Hepatocyte (in vitro differentiated cells): ENCODE results near the gene LRFN3.

ENCODE experiments used
- CTCF ChIP-seq: fragments of 200-600 bp; sonication (generic); IDR thresholded peaks from 2 replicates; pipeline ENCODE4 v1.5.1; 2016; ENCODE audit warnings: antibody characterized with exemption, mild to moderate bottlenecking; ENCODE audit not compliant: poor library complexity
- EZH2 ChIP-seq: fragments of 200-600 bp; sonication (generic); IDR thresholded peaks from 2 replicates; pipeline ENCODE4 v1.6.1; 2016; ENCODE audit warnings: antibody characterized with exemption, mild to moderate bottlenecking, borderline replicate concordance
- EZH2phosphoT487 ChIP-seq: fragments of 200-600 bp; sonication (generic); IDR thresholded peaks from one replicate; pipeline ENCODE4 v1.6.1; 2018; ENCODE audit warnings: antibody characterized with exemption, mild to moderate bottlenecking, low read depth, moderate library complexity; ENCODE audit not compliant: unreplicated experiment, severe bottlenecking

- TF ChIP-seq CTCF: no peak
- TF ChIP-seq EZH2phosphoT487: no peak
- TF ChIP-seq EZH2: no peak
Measured at GRCh38 chr19:35943321-35944301, 7.4 kb downstream of the LRFN3 start.
